ENCODE measurements around the gene PDCD11. TPM values are rescaled to one million over a fixed set of nuclear protein-coding genes. Genes with fewer than 3 reads are reported as not detected.

The PDCD11 gene
- total and polyA plus RNA-seq, 3 experiments from 2014 or later = 16.4 to 91.3 (median 88.5) TPM

DNA sequence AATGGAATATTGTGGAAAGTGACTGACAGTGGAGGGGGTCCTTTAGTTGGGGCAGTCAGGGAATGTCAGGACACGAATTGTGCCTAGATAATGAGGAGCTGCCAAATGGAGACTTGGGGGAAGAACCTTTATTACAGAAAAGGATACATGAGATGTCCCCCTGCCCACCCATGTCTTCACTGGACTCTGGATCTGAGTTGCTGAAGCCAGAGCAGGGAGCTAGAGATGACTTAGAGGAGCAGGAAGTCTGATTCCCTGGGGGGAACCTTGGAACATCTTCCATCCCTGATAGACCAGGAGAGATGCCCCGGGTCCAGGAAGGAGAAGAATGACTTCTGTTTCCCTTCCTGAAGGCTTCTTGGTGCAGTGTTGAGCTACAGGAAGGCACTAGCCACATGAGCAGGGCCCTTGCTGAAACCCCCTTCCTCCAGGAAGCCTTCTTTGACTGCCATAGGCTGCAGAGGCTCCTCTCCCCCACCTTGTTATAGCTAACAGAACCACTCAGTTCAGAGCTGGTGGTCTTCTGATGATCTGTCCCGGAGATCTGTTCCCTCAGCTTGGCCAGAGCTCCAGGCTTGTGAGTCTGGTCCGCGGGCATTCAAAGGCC is 96.3 kb downstream of the PDCD11 start:
- Mint-ChIP-seq H3K9me3 (no peaks in the 10 kb centered on the region), H3K27ac (peak overlapping the region in 2 of 8 donors; percentile 24 to 27), H3K36me3 (no peaks in the 10 kb centered on the region), H3K27me3 (peaks cover 25 to 27% of the 10 kb centered on the region in 2 donors), H3K4me3 (peak overlapping the region; percentile 79 to 89 (median 85)), H3K4me1 (peaks cover 11 to 37% (median 21%) of the 10 kb centered on the region in 3 donors)
- ChIA-PET CTCF (interaction anchor here (1.4 to 12.4 kb wide), 3 partner anchors 10 to 76 kb away, joined by 4 to 203 read pairs (median 10); partner anchors contain the start of gene CALHM3), POLR2A (no interaction called here)
- H3K27me3 ChIP-seq (ENCODE audit: insufficient read depth, low read length, poor library complexity, severe bottlenecking) = peaks cover 8% of the 10 kb centered on the region
- no peaks in the 10 kb centered on the region for H3K9me3 ChIP-seq (ENCODE audit: low read length)
- peaks cover 12% of the 10 kb centered on the region for H3K4me1 ChIP-seq (ENCODE audit: insufficient read depth, low read length)
- H3K4me3 ChIP-seq (ENCODE audit: low read length) = no peak overlapping the region
- no peaks in the 10 kb centered on the region for H3K36me3 ChIP-seq (ENCODE audit: insufficient read depth, low read length)
- no peak for DNase-seq
- H3K27ac ChIP-seq (ENCODE audit: low read depth, low read length) = no peak overlapping the region

DNA sequence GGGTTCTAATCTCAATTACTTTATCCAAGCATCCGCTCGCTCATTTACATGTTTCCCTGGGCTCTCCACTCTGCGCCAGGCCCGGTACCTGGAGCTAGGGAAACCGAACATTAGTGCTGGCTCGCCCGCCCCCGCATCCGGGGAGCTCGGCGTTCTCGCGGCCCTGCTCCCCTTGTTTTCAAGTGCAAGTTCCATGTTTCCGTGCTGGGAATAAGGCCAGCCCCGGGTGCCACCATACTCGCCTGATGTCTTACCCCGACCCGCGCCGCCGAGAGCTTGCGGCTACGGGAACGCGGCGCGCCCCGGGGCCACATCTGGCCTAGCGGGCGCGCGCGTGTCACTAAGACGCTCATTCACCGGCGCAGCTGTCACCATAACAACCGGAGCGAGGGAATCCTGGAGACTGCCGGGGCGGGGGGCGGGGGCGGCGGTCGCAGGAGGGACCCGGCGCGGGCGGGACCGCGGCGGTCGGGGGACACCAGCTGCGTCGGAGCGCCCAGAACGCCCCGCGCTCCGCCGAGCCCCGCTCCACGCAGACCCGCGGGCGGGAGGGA is 97.0 kb downstream of the PDCD11 start, which contains the start of gene NEURL1:
NEURL1 (plus strand) TSS at position 344 of the 554 bp plus-strand sequence. CDS start 683 bp downstream, outside the sequence.
- Histone ChIP-seq H3K27ac (ENCODE audit: low read depth, low read length) (no peak within 1 kb of the TSS), H3K9me3 (ENCODE audit: low read length) (no peaks in the 10 kb centered on the region), H3K4me1 (ENCODE audit: insufficient read depth, low read length) (peaks cover 12% of the 10 kb centered on the region), H3K4me3 (ENCODE audit: low read length) (peak within 1 kb of the TSS; percentile 37), H3K36me3 (ENCODE audit: insufficient read depth, low read length) (no peaks in the 10 kb centered on the region), H3K27me3 (ENCODE audit: insufficient read depth, low read length, poor library complexity, severe bottlenecking) (peaks cover 8% of the 10 kb centered on the region)
- Mint-ChIP-seq H3K9me3 (no peaks in the 10 kb centered on the region), H3K36me3 (no peaks in the 10 kb centered on the region), H3K27me3 (peaks cover 25 to 29% of the 10 kb centered on the region in 2 donors), H3K27ac (peak within 1 kb of the TSS in 3 of 8 donors; percentile 9 to 59 (median 27)), H3K4me1 (peaks cover 11 to 37% (median 21%) of the 10 kb centered on the region in 3 donors), H3K4me3 (peak within 1 kb of the TSS; percentile 79 to 92 (median 85))
- peak in 2 of 5 donors; percentile 10 to 60 for DNase-seq
- ChIA-PET CTCF (interaction anchor here (0.5 to 12.4 kb wide), 3 partner anchors 8 to 76 kb away, joined by 3 to 203 read pairs (median 10); no protein-coding TSS in a partner anchor), POLR2A (no interaction called here)

DNA sequence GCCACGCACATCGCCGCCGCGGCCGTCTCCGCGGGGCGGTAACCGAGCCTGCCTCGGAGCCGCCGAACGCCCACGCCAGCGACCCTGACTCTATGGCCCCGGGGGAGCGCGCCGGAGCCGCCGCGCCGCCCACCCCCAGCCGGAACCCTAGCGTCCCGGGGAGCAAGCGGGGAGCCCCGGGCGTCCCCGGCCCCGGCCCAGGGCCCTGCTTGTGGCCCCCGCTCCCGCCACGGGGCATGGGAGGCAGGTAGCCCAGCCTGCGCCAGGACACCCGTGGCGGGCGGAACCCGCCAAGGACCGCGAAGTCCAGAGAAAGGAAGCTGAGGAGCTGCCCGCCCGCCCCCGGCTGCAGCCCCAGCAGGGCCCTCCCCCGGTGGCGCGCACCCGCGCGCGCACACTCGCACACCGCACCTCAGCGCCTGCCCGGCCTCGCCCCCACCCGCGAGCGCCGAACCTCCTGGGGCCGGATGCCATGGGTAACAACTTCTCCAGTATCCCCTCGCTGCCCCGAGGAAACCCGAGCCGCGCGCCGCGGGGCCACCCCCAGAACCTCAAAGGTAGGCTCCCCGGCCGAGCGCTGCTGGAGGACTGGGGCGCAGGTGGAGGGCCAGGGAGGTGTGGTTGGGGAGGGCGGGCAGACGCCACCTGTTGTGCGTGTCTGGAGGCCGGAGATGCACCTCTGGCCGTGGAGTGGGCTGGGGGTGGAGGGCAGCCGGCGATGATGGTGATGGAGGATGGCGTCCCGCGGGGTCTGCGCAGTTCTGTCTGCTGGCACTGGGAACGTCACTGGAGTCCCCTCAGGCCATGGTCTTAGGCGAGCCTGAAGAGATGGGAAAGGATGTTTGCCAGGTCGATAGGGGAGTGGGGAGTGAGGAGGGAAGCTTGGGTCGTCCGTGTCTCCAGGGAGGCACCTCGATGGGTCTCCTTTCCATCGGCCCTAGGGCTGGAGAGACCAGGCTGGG is 97.8 kb downstream of the PDCD11 start:
- Histone ChIP-seq H3K4me1 (ENCODE audit: insufficient read depth, low read length) (peaks cover 12% of the 10 kb centered on the region), H3K4me3 (ENCODE audit: low read length) (peak overlapping the region; percentile 22), H3K27ac (ENCODE audit: low read depth, low read length) (no peak overlapping the region), H3K36me3 (ENCODE audit: insufficient read depth, low read length) (no peaks in the 10 kb centered on the region), H3K9me3 (ENCODE audit: low read length) (no peaks in the 10 kb centered on the region), H3K27me3 (ENCODE audit: insufficient read depth, low read length, poor library complexity, severe bottlenecking) (peaks cover 8% of the 10 kb centered on the region)
- DNase-seq = peak in 4 of 5 donors; percentile 10 to 63 (median 32)
- ChIA-PET CTCF (interaction anchor here (0.5 to 12.4 kb wide), 4 partner anchors 8 to 77 kb away, joined by 3 to 203 read pairs (median 6); no protein-coding TSS in a partner anchor), POLR2A (no interaction called here)
- Mint-ChIP-seq H3K4me3 (peak overlapping the region; percentile 59 to 92 (median 74)), H3K4me1 (peaks cover 11 to 37% (median 21%) of the 10 kb centered on the region in 3 donors), H3K27ac (peak overlapping the region in 1 of 8 donors; percentile 59), H3K9me3 (no peaks in the 10 kb centered on the region), H3K36me3 (no peaks in the 10 kb centered on the region), H3K27me3 (peaks cover 25 to 35% of the 10 kb centered on the region in 2 donors)

DNA sequence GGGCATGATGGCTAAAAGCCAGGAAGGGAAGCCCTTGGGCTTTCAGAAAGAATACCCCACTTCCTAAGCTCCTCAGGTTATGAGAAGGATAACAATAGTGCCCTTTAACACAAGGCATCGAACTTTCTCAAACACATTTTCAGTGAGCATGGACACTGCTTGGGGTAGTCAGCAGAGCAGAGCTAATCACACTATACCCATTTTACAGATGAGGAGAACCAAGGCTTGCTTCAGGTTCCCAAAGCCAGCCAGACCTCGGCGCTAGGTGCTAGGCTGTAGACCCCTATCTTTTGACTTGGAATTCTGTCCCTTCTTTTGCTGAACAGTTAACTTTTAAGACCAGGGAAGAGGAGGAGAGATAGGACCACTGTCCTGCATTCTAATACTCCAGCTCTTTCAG is 98.9 kb downstream of the PDCD11 start:
- POLR2A ChIA-PET = no interaction called here
- H3K4me3 Mint-ChIP-seq = peak overlapping the region; percentile 41 to 92 (median 73)
- no peak for DNase-seq
- Histone ChIP-seq H3K27ac (ENCODE audit: low read depth, low read length) (no peak overlapping the region), H3K4me3 (ENCODE audit: low read length) (no peak overlapping the region), H3K4me1 (ENCODE audit: insufficient read depth, low read length) (peaks cover 12% of the 10 kb centered on the region), H3K36me3 (ENCODE audit: insufficient read depth, low read length) (no peaks in the 10 kb centered on the region), H3K9me3 (ENCODE audit: low read length) (no peaks in the 10 kb centered on the region), H3K27me3 (ENCODE audit: insufficient read depth, low read length, poor library complexity, severe bottlenecking) (peaks cover 8% of the 10 kb centered on the region)
- H3K36me3 Mint-ChIP-seq = no peaks in the 10 kb centered on the region
- CTCF ChIA-PET = interaction anchor here (1.1 kb wide), 1 partner anchor 10 kb away, joined by 3 read pairs; no protein-coding TSS in a partner anchor
- H3K9me3 Mint-ChIP-seq = no peaks in the 10 kb centered on the region
- peaks cover 25 to 40% of the 10 kb centered on the region in 2 donors for H3K27me3 Mint-ChIP-seq
- H3K4me1 Mint-ChIP-seq = peaks cover 11 to 32% (median 19%) of the 10 kb centered on the region in 3 donors
- no peak overlapping the region for H3K27ac Mint-ChIP-seq

Other genes starting within 250 kb of the PDCD11 start
- gene NT5C2, start 203.4 kb upstream of the PDCD11 start, total RNA-seq = 10 to 100 TPM; 45.9 to 49.7 TPM
- 59.8 TPM for gene NT5C2, start 203.4 kb upstream of the PDCD11 start, polyA plus RNA-seq
- gene RPEL1, start 150.7 kb upstream of the PDCD11 start, total RNA-seq = not detected
- gene RPEL1, start 150.7 kb upstream of the PDCD11 start, polyA plus RNA-seq = not detected
- under 1 TPM; 0.73 to 0.94 TPM for gene INA, start 119.5 kb upstream of the PDCD11 start, total RNA-seq
- not detected for gene INA, start 119.5 kb upstream of the PDCD11 start, polyA plus RNA-seq
- 10 to 100 TPM; 17.6 to 17.7 TPM for gene PCGF6, start 45.5 kb upstream of the PDCD11 start, total RNA-seq
- gene PCGF6, start 45.5 kb upstream of the PDCD11 start, polyA plus RNA-seq = 10.8 TPM
- 10 to 100 TPM; 10.9 to 11.4 TPM for gene TAF5, start 28.6 kb upstream of the PDCD11 start, total RNA-seq
- 4.4 TPM for gene TAF5, start 28.6 kb upstream of the PDCD11 start, polyA plus RNA-seq
- gene ATP5MK, start 151 bp upstream of the PDCD11 start, total RNA-seq = 100 to 1,000 TPM; 438 to 454 TPM
- 553 TPM for gene ATP5MK, start 151 bp upstream of the PDCD11 start, polyA plus RNA-seq
- 10 to 100 TPM; 20.4 to 22.2 TPM for gene CALHM2, start 55.7 kb downstream of the PDCD11 start, total RNA-seq
- 92.7 TPM for gene CALHM2, start 55.7 kb downstream of the PDCD11 start, polyA plus RNA-seq
- not detected for gene CALHM1, start 62.3 kb downstream of the PDCD11 start, total RNA-seq
- gene CALHM1, start 62.3 kb downstream of the PDCD11 start, polyA plus RNA-seq = not detected
- gene CALHM3, start 82.6 kb downstream of the PDCD11 start, total RNA-seq = not detected
- not detected for gene CALHM3, start 82.6 kb downstream of the PDCD11 start, polyA plus RNA-seq
- 1 to 10 TPM; 1.5 to 1.6 TPM for gene NEURL1, start 97.1 kb downstream of the PDCD11 start, total RNA-seq
- 0.69 TPM for gene NEURL1, start 97.1 kb downstream of the PDCD11 start, polyA plus RNA-seq